ENCODE measurements around the gene DCC. TPM values are rescaled to one million over a fixed set of nuclear protein-coding genes. Genes with fewer than 3 reads are reported as not detected.

The DCC gene
- polyA plus RNA-seq, 1 donor (not counting 4 experiments of a cell fraction or from before 2014, with no cell fraction given) = not detected

DNA sequence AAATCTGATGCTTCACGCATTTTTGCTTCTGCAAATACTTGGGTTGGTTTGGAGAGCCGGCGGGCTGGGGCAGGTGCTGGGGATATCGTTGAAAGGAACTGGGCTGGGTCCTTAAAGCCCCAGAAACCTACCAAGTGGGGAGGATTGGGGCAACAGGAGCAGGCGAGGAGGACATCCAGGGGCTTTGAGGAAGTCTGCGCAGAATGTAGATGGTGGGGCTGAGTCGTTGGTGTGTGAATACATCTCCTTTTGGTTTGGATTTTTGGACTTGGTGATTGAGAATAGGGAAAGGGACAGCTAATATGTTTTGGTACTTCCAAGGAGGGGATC is 1.1 kb downstream of the DCC start:
- no peaks in the 10 kb centered on the region for H4K20me1 ChIP-seq (ENCODE audit: control insufficient read depth, extremely low read depth, insufficient read depth, low read length)

DNA sequence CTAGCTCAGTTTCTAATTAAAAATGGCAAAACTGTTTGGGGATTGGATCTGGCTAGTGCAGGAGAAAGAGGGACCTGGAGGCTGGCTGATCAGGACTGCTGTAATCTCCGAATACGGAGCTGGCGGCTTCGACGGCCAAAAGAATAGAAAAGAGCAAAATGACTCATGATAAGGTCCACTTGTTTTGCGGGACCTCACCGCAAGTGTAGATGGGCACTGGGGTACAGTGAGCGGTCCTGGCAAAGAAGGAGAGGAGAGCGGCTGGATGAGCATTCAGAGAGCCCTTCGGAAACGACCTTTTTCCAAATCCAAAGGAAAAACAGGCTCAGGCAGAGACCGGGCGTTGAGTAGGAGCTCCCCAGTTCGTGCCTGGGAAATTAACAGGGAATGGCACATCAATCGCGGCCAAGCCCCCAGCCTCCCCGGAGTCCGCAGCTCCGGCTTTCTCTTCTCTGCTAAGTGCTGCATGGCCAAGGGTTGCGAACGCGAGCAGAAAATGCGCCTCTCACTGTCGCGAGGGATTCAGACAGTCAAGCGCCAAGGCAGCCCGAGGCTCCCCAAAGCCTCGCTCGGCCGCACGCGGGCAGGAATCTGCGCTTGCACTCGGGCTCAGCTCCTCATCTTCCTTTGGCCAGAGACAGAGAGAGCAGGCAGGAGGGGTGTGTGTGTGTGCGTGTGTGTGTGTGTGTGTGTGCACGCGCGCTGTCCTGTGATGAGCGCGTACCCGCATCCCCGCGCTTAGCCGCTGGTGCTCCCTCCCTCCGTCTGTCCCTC is 1.8 kb downstream of the DCC start:
- TF ChIP-seq EZH2 (IDR thresholded peaks at IDR 0.05; ENCODE audit: low read length) (peak; percentile 96), CTCF (optimal IDR thresholded peaks at IDR 0.05 in 1 of 3, IDR thresholded peaks at IDR 0.05 in 1 of 3, conservative IDR thresholded peaks at IDR 0.05 in 1 of 3; ENCODE audit: extremely low read depth in 1 of 3, insufficient read depth in 2 of 3, low read length in 3 of 3) (no peak)
- no peak overlapping the region for H2AFZ ChIP-seq (ENCODE audit: control insufficient read depth, low read length)

More for the DNA sequence above, 1.1 kb downstream of the DCC start:
- no peak overlapping the region for H2AFZ ChIP-seq (ENCODE audit: control insufficient read depth, low read length)
- no peaks in the 10 kb centered on the region for H3K36me3 ChIP-seq (ENCODE audit: control insufficient read depth in 2 of 2, extremely low read depth in 1 of 2, insufficient read depth in 2 of 2, low read length in 2 of 2)
- no peak overlapping the region for H3K4me3 ChIP-seq (ENCODE audit: control insufficient read depth in 2 of 3, extremely low read depth in 1 of 3, insufficient read depth in 2 of 3, low read depth in 1 of 3, low read length in 3 of 3)
- no peaks in the 10 kb centered on the region for H3K79me2 ChIP-seq (ENCODE audit: control insufficient read depth, insufficient read depth, low read length)
- no peaks in the 10 kb centered on the region for H3K4me1 ChIP-seq (ENCODE audit: control insufficient read depth, extremely low read depth, insufficient read depth, low read length)
- dilution Hi-C loops (cut with MboI; ENCODE audit: extremely low pct_ligation_motif_present, low sequenced_read_pairs) = no loop called here
- no peak for TF ChIP-seq EZH2 (IDR thresholded peaks at IDR 0.05; ENCODE audit: low read length)
- TF ChIP-seq CTCF (optimal IDR thresholded peaks at IDR 0.05 in 1 of 3, IDR thresholded peaks at IDR 0.05 in 1 of 3, conservative IDR thresholded peaks at IDR 0.05 in 1 of 3; ENCODE audit: extremely low read depth in 1 of 3, insufficient read depth in 2 of 3, low read length in 3 of 3) = no peak
- no peak overlapping the region for H3K9ac ChIP-seq (ENCODE audit: control insufficient read depth, extremely low read depth, insufficient read depth, low read length)
- no peak overlapping the region for H3K27ac ChIP-seq (ENCODE audit: control insufficient read depth, insufficient read depth, low read length)
- H3K27me3 ChIP-seq (ENCODE audit: control insufficient read depth, extremely low read depth, insufficient read depth, low read length) = peaks cover 37% of the 10 kb centered on the region
- FAIRE-seq (no peak), DNase-seq (ENCODE audit: low read depth, low spot score) (no peak)
- no peaks in the 10 kb centered on the region for H3K9me3 ChIP-seq (ENCODE audit: control insufficient read depth, low read depth, low read length)
- H3K4me2 ChIP-seq (ENCODE audit: control insufficient read depth, extremely low read depth, insufficient read depth, low read depth, low read length) = no peak overlapping the region
- H3K9me1 ChIP-seq (ENCODE audit: control insufficient read depth, extremely low read depth, insufficient read depth, low read length) = no peaks in the 10 kb centered on the region

More for the DNA sequence above, 1.8 kb downstream of the DCC start:
- Histone ChIP-seq H3K27me3 (ENCODE audit: control insufficient read depth, extremely low read depth, insufficient read depth, low read length) (peaks cover 37% of the 10 kb centered on the region), H3K79me2 (ENCODE audit: control insufficient read depth, insufficient read depth, low read length) (no peaks in the 10 kb centered on the region), H3K27ac (ENCODE audit: control insufficient read depth, insufficient read depth, low read length) (no peak overlapping the region), H4K20me1 (ENCODE audit: control insufficient read depth, extremely low read depth, insufficient read depth, low read length) (no peaks in the 10 kb centered on the region), H3K9ac (ENCODE audit: control insufficient read depth, extremely low read depth, insufficient read depth, low read length) (no peak overlapping the region), H3K9me1 (ENCODE audit: control insufficient read depth, extremely low read depth, insufficient read depth, low read length) (no peaks in the 10 kb centered on the region), H3K4me1 (ENCODE audit: control insufficient read depth, extremely low read depth, insufficient read depth, low read length) (no peaks in the 10 kb centered on the region), H3K4me2 (ENCODE audit: control insufficient read depth, extremely low read depth, insufficient read depth, low read depth, low read length) (peak overlapping the region; percentile 22), H3K4me3 (ENCODE audit: control insufficient read depth in 2 of 3, extremely low read depth in 1 of 3, insufficient read depth in 2 of 3, low read depth in 1 of 3, low read length in 3 of 3) (peak overlapping the region in 1 of 3 experiments; percentile 14), H3K9me3 (ENCODE audit: control insufficient read depth, low read depth, low read length) (no peaks in the 10 kb centered on the region), H3K36me3 (ENCODE audit: control insufficient read depth in 2 of 2, extremely low read depth in 1 of 2, insufficient read depth in 2 of 2, low read length in 2 of 2) (no peaks in the 10 kb centered on the region)
- dilution Hi-C loops (cut with MboI; ENCODE audit: extremely low pct_ligation_motif_present, low sequenced_read_pairs) = no loop called here
- no peak for DNase-seq (ENCODE audit: low read depth, low spot score)
- no peak for FAIRE-seq

Data from keratinocyte (primary cell).